HG02870 (cell line): ENCODE results near the gene NEU2.
"Not testable (repeated sequence)": the region's sequence is repeated elsewhere in the genome, so short reads cannot be mapped to it uniquely, and the experiment has no call there.

ENCODE experiments used
- ATAC-seq: cut with Tn5 transposase; IDR thresholded peaks from one replicate; pipeline ENCODE4 v1.9.1; 2021; ENCODE audit warnings: mild to moderate bottlenecking, moderate library complexity; ENCODE audit not compliant: unreplicated experiment

NEU2 gene

GRCh38 chr2:233009661-233010060 lies 22.8 kb upstream of the NEU2 start:
- no peak for ATAC-seq

GRCh38 chr2:233010569-233011267 lies 21.8 kb upstream of the NEU2 start:
- no peak for ATAC-seq

- ATAC-seq: no peak
These were observed 21.2 kb upstream of the NEU2 start for GRCh38 chr2:233011268-233011650.

- ATAC-seq: no peak
These were observed 20.8 kb upstream of the NEU2 start for GRCh38 chr2:233011702-233012131.

GRCh38 chr2:233012301-233012971 lies 20.0 kb upstream of the NEU2 start:
- ATAC-seq: no peak

GRCh38 chr2:233013027-233013461 lies 19.4 kb upstream of the NEU2 start, which contains the start of gene NGEF:
Gene NGEF, minus strand, starts transcription at chr2:233013256. Its CDS starts 38,366 bp downstream, at chr2:232974890.
- no peak for ATAC-seq

GRCh38 chr2:233013650-233014049 lies 18.8 kb upstream of the NEU2 start:
- no peak for ATAC-seq

- no peak for ATAC-seq
These were observed 17.3 kb upstream of the NEU2 start for GRCh38 chr2:233015019-233015645.

GRCh38 chr2:233017947-233018346 lies 14.5 kb upstream of the NEU2 start:
- ATAC-seq: no peak

GRCh38 chr2:233019610-233020009 lies 12.9 kb upstream of the NEU2 start:
- not testable (repeated sequence) for ATAC-seq

GRCh38 chr2:233020454-233020853 lies 12.0 kb upstream of the NEU2 start:
- ATAC-seq: no peak

GRCh38 chr2:233021771-233022170 lies 10.7 kb upstream of the NEU2 start:
- no peak for ATAC-seq

- no peak for ATAC-seq
These were observed 9.9 kb upstream of the NEU2 start for GRCh38 chr2:233022561-233022960.

- ATAC-seq: no peak
These were observed 9.3 kb upstream of the NEU2 start for GRCh38 chr2:233023007-233023760.

GRCh38 chr2:233023761-233024410 lies 8.6 kb upstream of the NEU2 start:
- no peak for ATAC-seq

GRCh38 chr2:233025706-233026105 lies 6.8 kb upstream of the NEU2 start:
- no peak for ATAC-seq

GRCh38 chr2:233026198-233026813 lies 6.2 kb upstream of the NEU2 start:
- ATAC-seq: no peak

- no peak for ATAC-seq
These were observed 3.2 kb upstream of the NEU2 start for GRCh38 chr2:233029321-233029720.

- ATAC-seq: no peak
These were observed 644 bp upstream of the NEU2 start for GRCh38 chr2:233031556-233032500.
